SK-N-SH (cell line): Measurements from ENCODE around the gene RIPOR2.

Experiments
- CTCF ChIP-seq: fragments of 200-600 bp; sonication (generic); IDR thresholded peaks from 2 replicates; pipeline ENCODE4 v1.6.1; 2017; ENCODE audit warnings: antibody characterized with exemption, mild to moderate bottlenecking, moderate library complexity
- EP300 ChIP-seq, 2 experiments: IDR thresholded peaks; 2 replicates each; pipeline versions ENCODE4 v1.4.0 to v1.6.1; 2012; ENCODE audit warnings: borderline replicate concordance in 1 of 2, low read depth in 1 of 2, low read length in 1 of 2
- MAX ChIP-seq: IDR thresholded peaks from 2 replicates; pipeline ENCODE4 v1.4.0; 2012; ENCODE audit warnings: low read depth
- RAD21 ChIP-seq: IDR thresholded peaks from 2 replicates; pipeline ENCODE4 v1.6.1; 2012; ENCODE audit warnings: mild to moderate bottlenecking, low read length
- SMC3 ChIP-seq: IDR thresholded peaks from 2 replicates; pipeline ENCODE4 v1.6.1; 2012; ENCODE audit warnings: low read depth, low read length, improper control_type of control experiment
- TAF1 ChIP-seq: IDR thresholded peaks from 2 replicates; pipeline ENCODE4 v1.6.1; 2012; ENCODE audit warnings: low read depth, mild to moderate bottlenecking, low read length, moderate library complexity, borderline replicate concordance
- TCF12 ChIP-seq: IDR thresholded peaks from 2 replicates; pipeline ENCODE4 v1.4.0; 2012

GRCh38 chr6:24906314-24906713 lies 29.4 kb downstream of the RIPOR2 start:
- TF ChIP-seq SMC3 (no peak), CTCF (no peak), MAX (no peak), RAD21 (no peak), TCF12 (no peak), TAF1 (no peak), EP300 (IDR thresholded peaks at IDR 0.05; ENCODE audit: borderline replicate concordance in 1 of 2, low read depth in 1 of 2, low read length in 1 of 2) (no peak)
